HepG2 (cell line): ENCODE results near the gene TMEM200A. TPM values are rescaled to one million over a fixed set of nuclear protein-coding genes. Genes with fewer than 3 reads are reported as not detected.

Source experiments
- EHMT2 ChIP-seq: fragments of 200-600 bp; sonication (generic); IDR thresholded peaks from 2 replicates; pipeline ENCODE4 v1.7.0; 2017; ENCODE audit warnings: antibody characterized with exemption, low read depth, low read length, borderline replicate concordance
- KAT8 ChIP-seq: IDR thresholded peaks from 2 replicates; pipeline ENCODE4 v1.6.1; 2016; ENCODE audit warnings: missing genetic modification reagents, missing compliant biosample characterization
- POLR2AphosphoS2 ChIP-seq: IDR thresholded peaks from 2 replicates; pipeline ENCODE4 v1.6.1; 2011; ENCODE audit warnings: low read depth, low read length, improper control_type of control experiment
- REL ChIP-seq: sonication (generic); formaldehyde crosslinking; conservative IDR thresholded peaks from 2 replicates; pipeline ENCODE4 v1.8.0; 2022; ENCODE audit warnings: mild to moderate bottlenecking, missing genetic modification reagents, moderate library complexity
- RFX5 ChIP-seq: IDR thresholded peaks from 2 replicates; pipeline ENCODE4 v1.6.1; 2011; ENCODE audit warnings: low read depth, low read length, improper control_type of control experiment
- SP140L ChIP-seq: sonication (generic); formaldehyde crosslinking; IDR thresholded peaks from 2 replicates; pipeline ENCODE4 v1.4.0; 2020; ENCODE audit warnings: missing genetic modification reagents, borderline replicate concordance
- ZNF124 ChIP-seq: sonication (generic); formaldehyde crosslinking; IDR thresholded peaks from 2 replicates; pipeline ENCODE4 v1.4.0; 2020; ENCODE audit warnings: missing genetic modification reagents
- ZNF441 ChIP-seq: sonication (generic); formaldehyde crosslinking; IDR thresholded peaks from 2 replicates; pipeline ENCODE4 v1.7.0; 2021; ENCODE audit warnings: missing genetic modification reagents, borderline replicate concordance
- ZNF777 ChIP-seq: sonication (generic); formaldehyde crosslinking; IDR thresholded peaks from 2 replicates; pipeline ENCODE4 v1.4.0; 2020; ENCODE audit warnings: missing genetic modification reagents
- polyA plus RNA-seq, 8 experiments: library from polyadenylated mRNA; depleted of rRNA in 3 of 8; stranded (reverse) in 7 of 8; unstranded in 1 of 8; fragments of >200 nt; fragmentation: Illumina TruSeq in 4 of 8; extraction: Trizol in 4 of 8; gene quantifications; 2 replicates each; pipeline versions ENCODE4 v1.2.1 to v1.2.3, GENCODE V29; 2011 to 2016; ENCODE audit warnings: low read depth in 4 of 8, missing spikeins in 1 of 8, mixed read lengths in 1 of 8; ENCODE audit not compliant: insufficient read depth in 1 of 8
- total RNA-seq, 5 experiments: library from RNA; depleted of rRNA; stranded (reverse); fragments of >200 nt; fragmentation: Illumina TruSeq; extraction: Trizol; gene quantifications; 2 replicates each; pipeline ENCODE4 v1.2.3, GENCODE V29; 2016; ENCODE audit warnings: low read depth in 1 of 5
- TF ChIP-seq, protein P1 (sequence below), 2 experiments: sonication (generic) in 1 of 2; formaldehyde crosslinking in 1 of 2; IDR thresholded peaks; 2 replicates each; pipeline versions ENCODE4 v1.5.1 to v1.6.1; 2011 to 2020; ENCODE audit warnings: borderline replicate concordance in 1 of 2, low read depth in 1 of 2, low read length in 1 of 2, mild to moderate bottlenecking in 1 of 2, missing genetic modification reagents in 1 of 2, moderate library complexity in 1 of 2
- TF ChIP-seq, protein P2 (sequence below): sonication (generic); formaldehyde crosslinking; IDR thresholded peaks from 2 replicates; pipeline ENCODE4 v1.4.0; 2020; ENCODE audit warnings: missing genetic modification reagents
- TF ChIP-seq, protein P3 (sequence below): IDR thresholded peaks from 2 replicates; pipeline ENCODE4 v1.6.1; 2016; ENCODE audit warnings: missing compliant biosample characterization, missing genetic modification reagents, borderline replicate concordance
- TF ChIP-seq, protein P4 (sequence below): sonication (generic); formaldehyde crosslinking; IDR thresholded peaks from 2 replicates; pipeline ENCODE4 v1.4.0; 2020; ENCODE audit warnings: low read depth, mild to moderate bottlenecking, missing genetic modification reagents
- TF ChIP-seq, protein P5 (sequence below): sonication (generic); formaldehyde crosslinking; IDR thresholded peaks from 2 replicates; pipeline ENCODE4 v1.4.0; 2020; ENCODE audit warnings: missing genetic modification reagents
- TF ChIP-seq, protein P6 (sequence below): sonication (generic); formaldehyde crosslinking; IDR thresholded peaks from 2 replicates; pipeline ENCODE4 v1.4.0; 2020; ENCODE audit warnings: mild to moderate bottlenecking, missing genetic modification reagents

The TMEM200A gene
- total and polyA plus RNA-seq, 2 of the 13 experiments (the other 11 are each of a cell fraction or from before 2014, with no cell fraction given) = 0.34 TPM; not detected in 1

DNA sequence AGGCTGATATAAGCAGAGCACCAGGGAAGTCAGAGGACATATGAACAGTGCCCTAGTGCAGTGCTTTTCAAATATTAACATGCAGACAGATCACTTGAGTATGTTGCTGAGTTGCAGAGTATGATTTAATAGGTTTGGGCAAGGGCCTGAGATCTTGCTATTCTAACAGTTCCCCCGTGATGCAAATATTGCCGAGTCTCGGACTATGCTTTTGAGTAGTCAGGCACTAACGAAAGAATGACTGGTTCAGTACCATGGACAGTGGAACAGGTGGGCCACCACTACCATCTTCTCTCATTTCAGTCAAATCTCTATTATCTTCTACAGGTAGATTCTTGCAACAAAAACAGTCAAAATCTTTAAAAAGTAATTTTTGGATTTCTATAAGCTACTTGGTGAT, 3.7 kb upstream of the TMEM200A start (continued):
- TF ChIP-seq, protein P1, sequence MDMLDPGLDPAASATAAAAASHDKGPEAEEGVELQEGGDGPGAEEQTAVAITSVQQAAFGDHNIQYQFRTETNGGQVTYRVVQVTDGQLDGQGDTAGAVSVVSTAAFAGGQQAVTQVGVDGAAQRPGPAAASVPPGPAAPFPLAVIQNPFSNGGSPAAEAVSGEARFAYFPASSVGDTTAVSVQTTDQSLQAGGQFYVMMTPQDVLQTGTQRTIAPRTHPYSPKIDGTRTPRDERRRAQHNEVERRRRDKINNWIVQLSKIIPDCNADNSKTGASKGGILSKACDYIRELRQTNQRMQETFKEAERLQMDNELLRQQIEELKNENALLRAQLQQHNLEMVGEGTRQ (IDR thresholded peaks at IDR 0.05; ENCODE audit: low read depth, low read length) = no peak
- TF ChIP-seq, protein P1 (CRISPR knock-in tag; IDR thresholded peaks at IDR 0.05; ENCODE audit: borderline replicate concordance) = no peak
- TF ChIP-seq, protein P2, sequence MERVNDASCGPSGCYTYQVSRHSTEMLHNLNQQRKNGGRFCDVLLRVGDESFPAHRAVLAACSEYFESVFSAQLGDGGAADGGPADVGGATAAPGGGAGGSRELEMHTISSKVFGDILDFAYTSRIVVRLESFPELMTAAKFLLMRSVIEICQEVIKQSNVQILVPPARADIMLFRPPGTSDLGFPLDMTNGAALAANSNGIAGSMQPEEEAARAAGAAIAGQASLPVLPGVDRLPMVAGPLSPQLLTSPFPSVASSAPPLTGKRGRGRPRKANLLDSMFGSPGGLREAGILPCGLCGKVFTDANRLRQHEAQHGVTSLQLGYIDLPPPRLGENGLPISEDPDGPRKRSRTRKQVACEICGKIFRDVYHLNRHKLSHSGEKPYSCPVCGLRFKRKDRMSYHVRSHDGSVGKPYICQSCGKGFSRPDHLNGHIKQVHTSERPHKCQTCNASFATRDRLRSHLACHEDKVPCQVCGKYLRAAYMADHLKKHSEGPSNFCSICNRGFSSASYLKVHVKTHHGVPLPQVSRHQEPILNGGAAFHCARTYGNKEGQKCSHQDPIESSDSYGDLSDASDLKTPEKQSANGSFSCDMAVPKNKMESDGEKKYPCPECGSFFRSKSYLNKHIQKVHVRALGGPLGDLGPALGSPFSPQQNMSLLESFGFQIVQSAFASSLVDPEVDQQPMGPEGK = peak; percentile 17; the same call in 1 of the 2 replicates
- TF ChIP-seq, protein P3, sequence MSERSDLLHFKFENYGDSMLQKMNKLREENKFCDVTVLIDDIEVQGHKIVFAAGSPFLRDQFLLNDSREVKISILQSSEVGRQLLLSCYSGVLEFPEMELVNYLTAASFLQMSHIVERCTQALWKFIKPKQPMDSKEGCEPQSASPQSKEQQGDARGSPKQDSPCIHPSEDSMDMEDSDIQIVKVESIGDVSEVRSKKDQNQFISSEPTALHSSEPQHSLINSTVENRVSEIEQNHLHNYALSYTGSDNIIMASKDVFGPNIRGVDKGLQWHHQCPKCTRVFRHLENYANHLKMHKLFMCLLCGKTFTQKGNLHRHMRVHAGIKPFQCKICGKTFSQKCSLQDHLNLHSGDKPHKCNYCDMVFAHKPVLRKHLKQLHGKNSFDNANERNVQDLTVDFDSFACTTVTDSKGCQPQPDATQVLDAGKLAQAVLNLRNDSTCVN (CRISPR knock-in tag) = no peak
- TF ChIP-seq REL (no peak), POLR2AphosphoS2 (no peak), ZNF777 (CRISPR knock-in tag) (no peak), RFX5 (no peak), ZNF124 (CRISPR knock-in tag) (peak; percentile 40; the same call in 1 of the 2 replicates), KAT8 (CRISPR knock-in tag) (no peak), SP140L (peak; percentile 75; the same call in 1 of the 2 replicates), ZNF441 (CRISPR knock-in tag) (peak; percentile 66; the same call in 1 of the 2 replicates), EHMT2 (peak; percentile 98)
- TF ChIP-seq, protein P4, sequence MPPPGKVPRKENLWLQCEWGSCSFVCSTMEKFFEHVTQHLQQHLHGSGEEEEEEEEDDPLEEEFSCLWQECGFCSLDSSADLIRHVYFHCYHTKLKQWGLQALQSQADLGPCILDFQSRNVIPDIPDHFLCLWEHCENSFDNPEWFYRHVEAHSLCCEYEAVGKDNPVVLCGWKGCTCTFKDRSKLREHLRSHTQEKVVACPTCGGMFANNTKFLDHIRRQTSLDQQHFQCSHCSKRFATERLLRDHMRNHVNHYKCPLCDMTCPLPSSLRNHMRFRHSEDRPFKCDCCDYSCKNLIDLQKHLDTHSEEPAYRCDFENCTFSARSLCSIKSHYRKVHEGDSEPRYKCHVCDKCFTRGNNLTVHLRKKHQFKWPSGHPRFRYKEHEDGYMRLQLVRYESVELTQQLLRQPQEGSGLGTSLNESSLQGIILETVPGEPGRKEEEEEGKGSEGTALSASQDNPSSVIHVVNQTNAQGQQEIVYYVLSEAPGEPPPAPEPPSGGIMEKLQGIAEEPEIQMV (CRISPR knock-in tag) = no peak
- TF ChIP-seq, protein P5, sequence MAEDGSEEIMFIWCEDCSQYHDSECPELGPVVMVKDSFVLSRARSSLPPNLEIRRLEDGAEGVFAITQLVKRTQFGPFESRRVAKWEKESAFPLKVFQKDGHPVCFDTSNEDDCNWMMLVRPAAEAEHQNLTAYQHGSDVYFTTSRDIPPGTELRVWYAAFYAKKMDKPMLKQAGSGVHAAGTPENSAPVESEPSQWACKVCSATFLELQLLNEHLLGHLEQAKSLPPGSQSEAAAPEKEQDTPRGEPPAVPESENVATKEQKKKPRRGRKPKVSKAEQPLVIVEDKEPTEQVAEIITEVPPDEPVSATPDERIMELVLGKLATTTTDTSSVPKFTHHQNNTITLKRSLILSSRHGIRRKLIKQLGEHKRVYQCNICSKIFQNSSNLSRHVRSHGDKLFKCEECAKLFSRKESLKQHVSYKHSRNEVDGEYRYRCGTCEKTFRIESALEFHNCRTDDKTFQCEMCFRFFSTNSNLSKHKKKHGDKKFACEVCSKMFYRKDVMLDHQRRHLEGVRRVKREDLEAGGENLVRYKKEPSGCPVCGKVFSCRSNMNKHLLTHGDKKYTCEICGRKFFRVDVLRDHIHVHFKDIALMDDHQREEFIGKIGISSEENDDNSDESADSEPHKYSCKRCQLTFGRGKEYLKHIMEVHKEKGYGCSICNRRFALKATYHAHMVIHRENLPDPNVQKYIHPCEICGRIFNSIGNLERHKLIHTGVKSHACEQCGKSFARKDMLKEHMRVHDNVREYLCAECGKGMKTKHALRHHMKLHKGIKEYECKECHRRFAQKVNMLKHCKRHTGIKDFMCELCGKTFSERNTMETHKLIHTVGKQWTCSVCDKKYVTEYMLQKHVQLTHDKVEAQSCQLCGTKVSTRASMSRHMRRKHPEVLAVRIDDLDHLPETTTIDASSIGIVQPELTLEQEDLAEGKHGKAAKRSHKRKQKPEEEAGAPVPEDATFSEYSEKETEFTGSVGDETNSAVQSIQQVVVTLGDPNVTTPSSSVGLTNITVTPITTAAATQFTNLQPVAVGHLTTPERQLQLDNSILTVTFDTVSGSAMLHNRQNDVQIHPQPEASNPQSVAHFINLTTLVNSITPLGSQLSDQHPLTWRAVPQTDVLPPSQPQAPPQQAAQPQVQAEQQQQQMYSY (CRISPR knock-in tag) = no peak
- TF ChIP-seq, protein P6, sequence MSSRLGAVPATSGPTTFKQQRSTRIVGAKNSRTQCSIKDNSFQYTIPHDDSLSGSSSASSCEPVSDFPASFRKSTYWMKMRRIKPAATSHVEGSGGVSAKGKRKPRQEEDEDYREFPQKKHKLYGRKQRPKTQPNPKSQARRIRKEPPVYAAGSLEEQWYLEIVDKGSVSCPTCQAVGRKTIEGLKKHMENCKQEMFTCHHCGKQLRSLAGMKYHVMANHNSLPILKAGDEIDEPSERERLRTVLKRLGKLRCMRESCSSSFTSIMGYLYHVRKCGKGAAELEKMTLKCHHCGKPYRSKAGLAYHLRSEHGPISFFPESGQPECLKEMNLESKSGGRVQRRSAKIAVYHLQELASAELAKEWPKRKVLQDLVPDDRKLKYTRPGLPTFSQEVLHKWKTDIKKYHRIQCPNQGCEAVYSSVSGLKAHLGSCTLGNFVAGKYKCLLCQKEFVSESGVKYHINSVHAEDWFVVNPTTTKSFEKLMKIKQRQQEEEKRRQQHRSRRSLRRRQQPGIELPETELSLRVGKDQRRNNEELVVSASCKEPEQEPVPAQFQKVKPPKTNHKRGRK (CRISPR knock-in tag) = no peak
